Fibroblast of villous mesenchyme (primary cell): ENCODE results near the gene RIC1. TPM values are rescaled to one million over a fixed set of nuclear protein-coding genes. Genes with fewer than 3 reads are reported as not detected.
"Not testable (repeated sequence)": the region's sequence is repeated elsewhere in the genome, so short reads cannot be mapped to it uniquely, and the experiment has no call there.

Experiments
- DNase-seq: peaks from one replicate; pipeline ENCODE4 v3.0.0-alpha.2; 2010; ENCODE audit warnings: low read depth
- H3K4me3 ChIP-seq: 2 replicates; pipeline ENCODE4 v1.5.1; 2011; ENCODE audit warnings: low read depth, mild to moderate bottlenecking, low read length
- total RNA-seq: library from RNA; depleted of rRNA; stranded (reverse); fragments of >200 nt; gene quantifications from 2 replicates; pipeline ENCODE4 v1.2.3, GENCODE V29; 2012
- TF ChIP-seq, protein P1 (sequence below): IDR thresholded peaks from 2 replicates; pipeline ENCODE4 v1.5.1; 2012; ENCODE audit warnings: low read depth, mild to moderate bottlenecking, low read length; ENCODE audit not compliant: insufficient read depth

The RIC1 gene
- total RNA-seq, 1 donor, result 71.2 TPM

DNA sequence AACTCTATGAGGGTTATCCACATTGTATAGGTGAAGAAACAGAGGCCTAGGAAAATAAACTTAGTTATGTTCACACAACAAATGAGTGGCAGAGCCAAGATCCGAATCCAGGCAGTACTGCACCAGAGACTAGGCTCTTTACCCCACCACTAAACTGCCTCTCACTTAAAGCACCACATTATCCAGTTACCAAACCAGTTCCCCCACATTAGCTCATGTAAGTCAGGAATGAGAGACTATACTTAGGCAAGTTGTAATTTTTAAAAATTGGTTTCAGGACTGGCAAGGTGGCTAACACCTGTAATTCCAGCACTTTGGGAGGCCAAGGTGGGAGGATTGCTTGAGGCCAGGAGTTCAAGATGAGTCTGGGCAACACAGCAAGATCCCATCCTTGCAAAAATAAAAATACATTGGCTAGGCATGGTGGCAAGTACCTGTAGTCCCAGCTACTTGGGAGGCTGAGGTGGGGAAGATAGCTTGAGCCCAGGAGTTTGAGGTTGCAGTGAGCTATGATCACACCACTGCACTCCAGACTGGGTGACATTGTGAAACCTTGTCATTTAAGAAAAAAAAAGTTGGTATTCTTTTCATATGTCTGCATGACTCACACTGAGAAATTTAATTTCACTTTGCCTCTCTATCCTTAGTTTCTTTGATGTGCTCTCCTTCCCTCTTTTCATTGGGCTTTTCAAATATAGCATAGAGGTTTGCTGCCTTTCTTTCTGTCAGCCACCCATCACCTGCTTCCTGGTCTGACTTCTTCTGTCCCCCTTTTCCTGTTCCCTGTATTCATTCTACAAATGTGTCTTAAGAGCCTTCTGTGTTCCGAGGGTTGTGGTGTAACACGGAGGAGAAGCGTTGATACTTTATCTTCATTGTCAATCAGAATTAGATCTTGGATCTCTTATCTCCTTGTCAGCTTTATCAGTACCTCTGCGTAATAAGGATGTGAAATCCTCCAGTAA lies 139.3 kb downstream of the RIC1 start:
- DNase-seq, result peak; percentile 17
- H3K4me3 ChIP-seq, result no peak overlapping the region
- TF ChIP-seq, protein P1, sequence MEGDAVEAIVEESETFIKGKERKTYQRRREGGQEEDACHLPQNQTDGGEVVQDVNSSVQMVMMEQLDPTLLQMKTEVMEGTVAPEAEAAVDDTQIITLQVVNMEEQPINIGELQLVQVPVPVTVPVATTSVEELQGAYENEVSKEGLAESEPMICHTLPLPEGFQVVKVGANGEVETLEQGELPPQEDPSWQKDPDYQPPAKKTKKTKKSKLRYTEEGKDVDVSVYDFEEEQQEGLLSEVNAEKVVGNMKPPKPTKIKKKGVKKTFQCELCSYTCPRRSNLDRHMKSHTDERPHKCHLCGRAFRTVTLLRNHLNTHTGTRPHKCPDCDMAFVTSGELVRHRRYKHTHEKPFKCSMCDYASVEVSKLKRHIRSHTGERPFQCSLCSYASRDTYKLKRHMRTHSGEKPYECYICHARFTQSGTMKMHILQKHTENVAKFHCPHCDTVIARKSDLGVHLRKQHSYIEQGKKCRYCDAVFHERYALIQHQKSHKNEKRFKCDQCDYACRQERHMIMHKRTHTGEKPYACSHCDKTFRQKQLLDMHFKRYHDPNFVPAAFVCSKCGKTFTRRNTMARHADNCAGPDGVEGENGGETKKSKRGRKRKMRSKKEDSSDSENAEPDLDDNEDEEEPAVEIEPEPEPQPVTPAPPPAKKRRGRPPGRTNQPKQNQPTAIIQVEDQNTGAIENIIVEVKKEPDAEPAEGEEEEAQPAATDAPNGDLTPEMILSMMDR, result no peak

DNA sequence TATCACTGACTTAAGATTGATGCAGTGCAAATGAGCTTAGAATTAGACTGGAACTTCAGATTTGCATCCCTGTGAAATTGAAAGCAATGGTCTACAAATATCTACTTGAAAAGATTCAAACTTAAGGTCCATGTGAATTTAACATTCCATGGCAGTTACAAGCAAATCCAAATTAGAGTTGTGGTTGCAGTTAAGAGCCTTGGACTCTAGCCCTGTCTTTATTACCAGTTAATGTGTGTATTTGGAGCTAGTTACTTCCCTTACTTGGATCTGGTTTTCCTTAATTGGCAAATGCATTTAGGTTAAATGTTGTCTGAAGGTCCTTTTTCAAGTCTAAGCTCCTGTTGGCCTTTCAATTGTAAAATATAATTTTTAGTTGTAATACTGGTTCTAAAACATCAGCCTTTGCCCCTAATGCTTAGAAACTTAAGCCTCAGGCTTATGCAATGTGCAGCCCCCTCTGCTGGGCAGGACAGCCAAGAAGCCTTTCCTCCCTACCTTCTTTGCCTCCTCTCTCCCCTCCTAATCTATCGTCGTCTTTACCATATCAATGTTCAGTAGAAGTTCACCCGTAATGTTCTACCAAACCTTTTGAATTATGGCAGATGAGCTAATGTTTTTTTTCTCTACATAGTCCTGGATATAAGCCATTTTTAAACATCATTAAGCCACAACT lies 144.6 kb downstream of the RIC1 start:
- TF ChIP-seq, protein P1, result peak; percentile 25
- no peak overlapping the region for H3K4me3 ChIP-seq
- no peak for DNase-seq

DNA sequence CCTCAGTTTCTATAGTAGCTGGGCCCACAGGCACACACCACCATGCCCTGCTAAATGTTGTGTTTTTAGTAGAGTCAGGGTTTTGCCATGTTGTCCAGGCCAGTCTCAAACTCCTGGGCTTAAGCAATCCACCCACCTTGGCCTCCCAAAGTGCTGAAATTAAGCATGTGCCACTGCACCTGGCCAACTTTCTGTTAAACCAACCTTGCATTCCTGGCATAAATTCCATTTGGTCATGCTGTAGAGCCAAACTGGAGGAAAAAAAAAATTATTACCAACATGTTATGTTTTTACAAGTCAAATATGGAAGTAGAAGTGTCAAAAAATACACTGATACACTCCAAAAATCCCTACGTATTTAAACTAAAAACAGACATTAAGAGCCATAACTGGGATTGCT lies 149.9 kb downstream of the RIC1 start:
- no peak overlapping the region for H3K4me3 ChIP-seq
- TF ChIP-seq, protein P1, result no peak
- DNase-seq, result no peak

DNA sequence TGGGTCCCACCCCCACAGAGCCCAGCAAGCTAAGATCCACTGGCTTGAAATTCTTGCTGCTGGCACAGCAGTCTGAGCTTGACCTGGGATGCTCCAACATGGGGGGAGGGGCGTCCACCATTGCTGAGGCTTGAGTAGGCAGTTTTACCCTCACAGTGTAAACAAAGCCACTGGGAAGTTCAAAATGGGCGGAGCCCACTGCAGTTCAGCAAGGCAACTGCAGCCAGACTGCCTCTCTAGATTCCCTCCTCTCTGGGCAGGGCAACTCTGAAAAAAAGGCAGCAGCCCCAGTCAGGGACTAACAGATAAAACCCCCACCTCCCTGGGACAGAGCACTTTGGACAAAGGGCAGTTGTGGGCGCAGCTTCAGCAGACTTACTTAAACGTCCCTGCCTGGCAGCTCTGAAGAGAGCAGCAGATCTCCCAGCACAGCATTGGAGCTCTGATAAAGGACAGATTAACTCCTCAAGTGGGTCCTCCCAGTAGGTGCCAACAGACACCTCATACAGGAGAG lies 150.9 kb downstream of the RIC1 start:
- not testable (repeated sequence) for DNase-seq, H3K4me3 ChIP-seq

DNA sequence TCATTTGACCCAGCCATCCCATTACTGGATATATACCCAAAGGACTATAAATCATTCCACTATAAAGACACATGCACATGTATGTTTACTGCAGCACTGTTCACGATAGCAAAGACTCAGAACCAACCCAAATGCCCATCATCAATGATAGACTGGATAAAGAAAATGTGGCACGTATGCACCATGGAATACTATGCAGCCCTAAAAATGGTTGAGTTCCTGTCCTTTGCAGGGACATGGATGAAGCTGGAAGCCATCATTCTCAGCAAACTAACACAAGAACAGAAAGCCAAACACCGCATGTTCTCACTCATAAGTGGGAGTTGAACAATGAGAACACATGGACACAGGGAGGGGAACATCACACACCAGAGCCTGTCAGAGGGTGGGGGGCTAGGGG lies 154.5 kb downstream of the RIC1 start:
- not testable (repeated sequence) for H3K4me3 ChIP-seq, DNase-seq

DNA sequence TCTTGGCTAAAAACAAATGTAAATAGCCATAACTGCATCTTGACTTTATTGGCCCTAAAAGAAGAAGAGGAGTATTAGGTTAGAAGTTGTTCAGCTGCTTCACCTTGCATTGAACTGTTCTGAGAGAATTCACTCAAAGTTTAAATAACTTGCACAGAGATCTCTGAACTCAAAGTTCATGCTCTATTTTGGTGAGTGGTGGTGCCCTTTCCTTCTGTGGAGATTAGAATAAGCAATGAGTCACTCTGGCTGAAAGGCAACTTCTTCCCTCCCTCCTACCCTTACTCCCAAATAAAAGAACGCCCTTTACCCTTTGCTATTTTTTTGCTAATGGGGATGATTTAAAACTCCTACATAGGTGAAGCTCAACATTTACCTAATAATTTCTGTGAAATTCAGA lies 155.1 kb downstream of the RIC1 start:
- no peak overlapping the region for H3K4me3 ChIP-seq
- TF ChIP-seq, protein P1, result no peak
- DNase-seq, result peak; percentile 47

DNA sequence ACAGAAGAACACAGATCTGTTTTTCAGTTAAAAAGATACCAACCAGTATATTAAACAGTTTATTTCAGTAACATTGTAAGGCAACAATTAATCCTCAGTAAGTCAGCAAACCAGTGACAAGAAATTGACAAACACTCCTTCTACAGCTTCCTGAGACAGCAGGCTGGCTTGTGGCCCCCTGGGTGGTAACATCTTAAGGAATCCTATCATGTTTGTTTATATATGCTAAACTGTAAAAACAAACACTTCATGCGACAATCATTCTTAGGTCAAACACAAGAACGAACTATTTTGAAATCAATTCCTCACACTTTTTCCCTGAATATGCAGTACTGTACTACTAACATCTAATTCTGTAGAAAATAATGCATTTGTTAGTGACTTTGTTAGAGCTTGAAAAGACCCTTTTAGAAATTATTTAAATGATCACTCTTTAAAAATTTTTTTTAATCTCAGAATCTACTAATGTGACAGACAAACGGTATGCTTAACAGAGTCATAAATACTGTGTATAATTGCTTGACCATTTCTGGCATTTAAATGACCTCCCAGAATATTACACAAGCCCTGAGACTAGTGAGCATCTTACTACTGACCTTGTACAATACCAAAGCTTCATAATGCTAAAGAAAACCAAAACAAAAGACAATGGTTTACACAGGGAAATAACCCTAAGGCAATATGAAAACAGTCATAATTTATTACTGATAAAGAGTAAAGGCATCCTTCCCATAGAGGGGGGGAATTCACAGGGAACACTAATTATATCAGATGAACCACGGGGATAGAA lies 155.8 kb downstream of the RIC1 start:
- TF ChIP-seq, protein P1, result no peak
- no peak overlapping the region for H3K4me3 ChIP-seq
- DNase-seq, result peak; percentile 69
